CD4-positive, alpha-beta T cell treated with Interleukin-21 for 1 hour (primary cell): Measurements from ENCODE around the gene ATP10A.

Source experiments
- DNase-seq: peaks from one replicate; pipeline ENCODE4 v3.0.0-alpha.2; 2020

ATP10A gene

GRCh38 chr15:25824618-25825017, 38.5 kb downstream of the ATP10A start:
- no peak for DNase-seq

GRCh38 chr15:25812845-25813244, 50.3 kb downstream of the ATP10A start:
- DNase-seq = no peak

- DNase-seq = no peak
These were observed 51.1 kb downstream of the ATP10A start for GRCh38 chr15:25812073-25812472.

- DNase-seq = peak; percentile 20
These were observed 51.6 kb downstream of the ATP10A start for GRCh38 chr15:25811481-25811906.

GRCh38 chr15:25810631-25811091, 52.5 kb downstream of the ATP10A start:
- peak; percentile 17 for DNase-seq

- DNase-seq = no peak
These were observed 53.0 kb downstream of the ATP10A start for GRCh38 chr15:25810154-25810553.

GRCh38 chr15:25807063-25807462, 56.1 kb downstream of the ATP10A start:
- DNase-seq = no peak

- DNase-seq = no peak
These were observed 58.1 kb downstream of the ATP10A start for GRCh38 chr15:25805031-25805430.

- DNase-seq = no peak
These were observed 58.7 kb downstream of the ATP10A start for GRCh38 chr15:25804451-25804850.

GRCh38 chr15:25803541-25803940, 59.6 kb downstream of the ATP10A start:
- no peak for DNase-seq

- DNase-seq = no peak
These were observed 60.1 kb downstream of the ATP10A start for GRCh38 chr15:25803036-25803435.

- no peak for DNase-seq
These were observed 60.8 kb downstream of the ATP10A start for GRCh38 chr15:25802285-25802830.

- no peak for DNase-seq
These were observed 61.4 kb downstream of the ATP10A start for GRCh38 chr15:25801586-25802284.

- no peak for DNase-seq
These were observed 62.2 kb downstream of the ATP10A start for GRCh38 chr15:25800761-25801515.

- no peak for DNase-seq
These were observed 63.0 kb downstream of the ATP10A start for GRCh38 chr15:25799906-25800700.

GRCh38 chr15:25797936-25798901, 64.9 kb downstream of the ATP10A start:
- no peak for DNase-seq

- DNase-seq = no peak
These were observed 65.6 kb downstream of the ATP10A start for GRCh38 chr15:25797511-25797935.

GRCh38 chr15:25797035-25797434, 66.1 kb downstream of the ATP10A start:
- no peak for DNase-seq

- no peak for DNase-seq
These were observed 66.7 kb downstream of the ATP10A start for GRCh38 chr15:25796395-25796794.

- no peak for DNase-seq
These were observed 67.4 kb downstream of the ATP10A start for GRCh38 chr15:25795712-25796111.

GRCh38 chr15:25795061-25795460, 68.1 kb downstream of the ATP10A start:
- DNase-seq = no peak
